BLaER1 (cell line): ENCODE results near the gene NTM.

Source experiments
- H3K27ac ChIP-seq: shearing (Covaris generic); formaldehyde crosslinking; 2 replicates; pipeline ENCODE4 v1.8.1; 2022
- H3K27me3 ChIP-seq: shearing (Covaris generic); formaldehyde crosslinking; 2 replicates; pipeline ENCODE4 v1.8.1; 2022
- H3K36me3 ChIP-seq: shearing (Covaris generic); formaldehyde crosslinking; 2 replicates; pipeline ENCODE4 v1.8.1; 2022
- H3K4me1 ChIP-seq: shearing (Covaris generic); formaldehyde crosslinking; 2 replicates; pipeline ENCODE4 v1.8.1; 2022
- H3K4me2 ChIP-seq: shearing (Covaris generic); formaldehyde crosslinking; 2 replicates; pipeline ENCODE4 v1.8.1; 2022
- H3K4me3 ChIP-seq: shearing (Covaris generic); formaldehyde crosslinking; 2 replicates; pipeline ENCODE4 v1.8.1; 2022
- H3K9ac ChIP-seq: shearing (Covaris generic); formaldehyde crosslinking; 2 replicates; pipeline ENCODE4 v1.8.1; 2022
- H3K9me3 ChIP-seq: shearing (Covaris generic); formaldehyde crosslinking; 2 replicates; pipeline ENCODE4 v1.8.1; 2022
- H4K20me1 ChIP-seq: shearing (Covaris generic); formaldehyde crosslinking; 2 replicates; pipeline ENCODE4 v1.8.1; 2022
- Cebpa-rat ChIP-seq: shearing (Covaris generic); IDR thresholded peaks from 2 replicates; pipeline ENCODE4 v1.8.1; 2022

Gene NTM

GRCh38 chr11:132289590-132290256 is 919.3 kb downstream of the NTM start:
- H3K9ac ChIP-seq, result no peak overlapping the region
- H3K9me3 ChIP-seq, result no peaks in the 10 kb centered on the region
- no peak overlapping the region for H3K4me3 ChIP-seq
- H3K4me2 ChIP-seq, result no peak overlapping the region
- no peak overlapping the region for H3K27ac ChIP-seq
- no peak for TF ChIP-seq Cebpa-rat
- H3K36me3 ChIP-seq, result no peaks in the 10 kb centered on the region
- H4K20me1 ChIP-seq, result no peaks in the 10 kb centered on the region
- H3K27me3 ChIP-seq, result no peaks in the 10 kb centered on the region
- no peaks in the 10 kb centered on the region for H3K4me1 ChIP-seq

GRCh38 chr11:132293586-132293985 is 923.2 kb downstream of the NTM start:
- H3K27ac ChIP-seq, result no peak overlapping the region
- H3K4me2 ChIP-seq, result no peak overlapping the region
- H3K36me3 ChIP-seq, result no peaks in the 10 kb centered on the region
- H3K27me3 ChIP-seq, result no peaks in the 10 kb centered on the region
- TF ChIP-seq Cebpa-rat, result no peak
- H3K4me1 ChIP-seq, result no peaks in the 10 kb centered on the region
- H3K9ac ChIP-seq, result no peak overlapping the region
- no peak overlapping the region for H3K4me3 ChIP-seq
- H3K9me3 ChIP-seq, result no peaks in the 10 kb centered on the region
- H4K20me1 ChIP-seq, result no peaks in the 10 kb centered on the region

- TF ChIP-seq Cebpa-rat, result no peak
- Histone ChIP-seq H4K20me1 (no peaks in the 10 kb centered on the region), H3K36me3 (no peaks in the 10 kb centered on the region), H3K4me1 (no peaks in the 10 kb centered on the region), H3K4me2 (no peak overlapping the region), H3K9ac (no peak overlapping the region), H3K9me3 (no peaks in the 10 kb centered on the region), H3K27ac (no peak overlapping the region), H3K4me3 (no peak overlapping the region), H3K27me3 (no peaks in the 10 kb centered on the region)
Observed at GRCh38 chr11:132296946-132297610, 926.7 kb downstream of the NTM start.

GRCh38 chr11:132298357-132298756 is 927.9 kb downstream of the NTM start:
- H3K27me3 ChIP-seq, result no peaks in the 10 kb centered on the region
- H3K9ac ChIP-seq, result no peak overlapping the region
- no peak overlapping the region for H3K4me2 ChIP-seq
- H3K4me3 ChIP-seq, result no peak overlapping the region
- no peak overlapping the region for H3K27ac ChIP-seq
- no peaks in the 10 kb centered on the region for H3K9me3 ChIP-seq
- TF ChIP-seq Cebpa-rat, result no peak
- no peaks in the 10 kb centered on the region for H3K36me3 ChIP-seq
- H4K20me1 ChIP-seq, result no peaks in the 10 kb centered on the region
- H3K4me1 ChIP-seq, result no peaks in the 10 kb centered on the region

- no peaks in the 10 kb centered on the region for H4K20me1 ChIP-seq
- H3K4me3 ChIP-seq, result no peak overlapping the region
- no peak for TF ChIP-seq Cebpa-rat
- no peak overlapping the region for H3K9ac ChIP-seq
- H3K4me2 ChIP-seq, result no peak overlapping the region
- H3K27me3 ChIP-seq, result no peaks in the 10 kb centered on the region
- no peaks in the 10 kb centered on the region for H3K9me3 ChIP-seq
- H3K27ac ChIP-seq, result no peak overlapping the region
- no peaks in the 10 kb centered on the region for H3K4me1 ChIP-seq
- no peaks in the 10 kb centered on the region for H3K36me3 ChIP-seq
Observed at GRCh38 chr11:132300283-132300682, 929.9 kb downstream of the NTM start.

GRCh38 chr11:132301465-132301864 is 931.0 kb downstream of the NTM start:
- H3K4me3 ChIP-seq, result no peak overlapping the region
- H3K36me3 ChIP-seq, result no peaks in the 10 kb centered on the region
- H3K27me3 ChIP-seq, result no peaks in the 10 kb centered on the region
- H4K20me1 ChIP-seq, result no peaks in the 10 kb centered on the region
- no peaks in the 10 kb centered on the region for H3K4me1 ChIP-seq
- H3K4me2 ChIP-seq, result no peak overlapping the region
- H3K9me3 ChIP-seq, result no peaks in the 10 kb centered on the region
- no peak overlapping the region for H3K27ac ChIP-seq
- no peak overlapping the region for H3K9ac ChIP-seq
- TF ChIP-seq Cebpa-rat, result no peak

GRCh38 chr11:132301900-132302299 is 931.5 kb downstream of the NTM start:
- H3K4me2 ChIP-seq, result no peak overlapping the region
- no peaks in the 10 kb centered on the region for H3K4me1 ChIP-seq
- no peak for TF ChIP-seq Cebpa-rat

GRCh38 chr11:132307309-132308020 is 937.0 kb downstream of the NTM start:
- Histone ChIP-seq H3K9me3 (no peaks in the 10 kb centered on the region), H3K27ac (no peak overlapping the region), H3K27me3 (no peaks in the 10 kb centered on the region), H3K9ac (no peak overlapping the region), H3K4me1 (no peaks in the 10 kb centered on the region), H3K36me3 (no peaks in the 10 kb centered on the region), H3K4me3 (no peak overlapping the region), H4K20me1 (no peaks in the 10 kb centered on the region), H3K4me2 (no peak overlapping the region)
- TF ChIP-seq Cebpa-rat, result no peak

More at GRCh38 chr11:132301900-132302299, 931.5 kb downstream of the NTM start:
- Histone ChIP-seq H3K27me3 (no peaks in the 10 kb centered on the region), H3K27ac (no peak overlapping the region), H3K9ac (no peak overlapping the region), H3K36me3 (no peaks in the 10 kb centered on the region), H4K20me1 (no peaks in the 10 kb centered on the region), H3K4me3 (no peak overlapping the region), H3K9me3 (no peaks in the 10 kb centered on the region)

GRCh38 chr11:132310390-132311375 is 940.3 kb downstream of the NTM start:
- no peak for TF ChIP-seq Cebpa-rat
- Histone ChIP-seq H4K20me1 (no peaks in the 10 kb centered on the region), H3K4me3 (no peak overlapping the region), H3K9me3 (no peaks in the 10 kb centered on the region), H3K27me3 (no peaks in the 10 kb centered on the region), H3K36me3 (no peaks in the 10 kb centered on the region), H3K4me2 (no peak overlapping the region), H3K27ac (no peak overlapping the region), H3K9ac (no peak overlapping the region), H3K4me1 (no peaks in the 10 kb centered on the region)
